Measurements from ENCODE around the gene TRMT6. TPM values are rescaled to one million over a fixed set of nuclear protein-coding genes. Genes with fewer than 3 reads are reported as not detected.

TRMT6 gene
- polyA plus RNA-seq, 2 of the 4 experiments (the other 2 are of a cell fraction), result 37.4 to 43.1 TPM

DNA sequence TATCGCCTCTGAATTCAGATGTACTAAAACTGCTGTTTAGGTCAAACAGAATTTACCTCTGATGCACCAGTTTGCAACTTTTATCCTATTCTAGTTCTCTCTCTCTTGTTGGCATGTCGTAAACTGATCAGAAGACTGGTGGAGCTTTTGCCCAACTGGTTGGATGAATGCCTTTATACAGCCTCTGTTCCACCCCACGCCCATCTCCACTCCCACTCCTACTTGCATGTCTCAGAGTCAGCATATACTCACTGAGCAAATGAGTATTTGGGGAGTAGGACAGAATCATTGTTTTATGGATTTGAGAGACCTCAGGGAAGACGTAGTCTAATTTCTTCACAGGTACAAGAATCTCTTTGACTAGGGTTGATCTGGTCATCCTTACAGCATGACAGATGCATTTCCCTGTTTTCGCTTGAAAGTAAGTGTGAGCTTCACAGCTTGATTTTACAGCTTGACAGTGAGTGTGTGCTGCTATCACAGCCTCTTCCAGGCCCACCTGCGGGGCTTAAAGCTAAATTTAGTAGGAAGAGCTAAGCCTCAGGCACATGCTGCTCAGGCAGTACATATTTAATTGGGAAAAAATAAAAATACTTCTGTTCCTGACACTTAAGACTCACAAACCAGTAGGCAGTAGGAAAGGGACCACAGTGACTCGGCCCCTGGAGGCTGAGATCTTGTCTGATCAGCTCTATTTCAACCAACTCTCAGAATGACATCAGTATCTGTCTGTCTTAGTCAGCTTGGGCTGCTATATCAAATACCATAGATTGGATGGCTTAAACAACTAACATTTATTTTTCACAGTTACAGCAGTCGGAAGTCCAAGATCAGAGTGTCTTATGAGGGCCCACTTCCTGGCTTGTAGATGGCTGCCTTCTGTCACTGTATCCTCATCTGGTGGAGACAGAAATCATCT is 30.4 kb downstream of the TRMT6 start:
- H3K4me1 ChIP-seq, result peaks cover 17% of the 10 kb centered on the region
- DNase-seq (ENCODE audit: low read depth in 1 of 2, low spot score in 1 of 2), result no peak
- H3K27ac ChIP-seq, result peak overlapping the region; percentile 1 to 64; a peak in 4 of 6 replicates
- ChIA-PET POLR2A (no interaction called here), CTCF (interaction anchor here (0.5 to 2.3 kb wide), 8 partner anchors 8 to 391 kb away, joined by 4 to 9 read pairs (median 5); no protein-coding TSS in a partner anchor)
- ATAC-seq, result peak in 1 of 2 experiments; percentile 28; a peak in 2 of 6 replicates
- FAIRE-seq, result peak; percentile 87
- H3K4me2 ChIP-seq, result peak overlapping the region; percentile 51
- no peaks in the 10 kb centered on the region for H3K9me3 ChIP-seq
- no peak overlapping the region for H3K4me3 ChIP-seq
- TF ChIP-seq KDM5A (IDR thresholded peaks at IDR 0.05) (no peak), FOSL2 (IDR thresholded peaks at IDR 0.05) (no peak), FOSL2 (CRISPR knock-in tag; IDR thresholded peaks at IDR 0.05) (no peak), NR3C1 (IDR thresholded peaks at IDR 0.05) (no peak), RNF2 (IDR thresholded peaks at IDR 0.05; ENCODE audit: borderline replicate concordance, low read depth) (no peak), SMC3 (IDR thresholded peaks at IDR 0.05) (no peak), SREBF2 (IDR thresholded peaks at IDR 0.05) (no peak), JUN (IDR thresholded peaks at IDR 0.05) (no peak), POLR2A (IDR thresholded peaks at IDR 0.05; ENCODE audit: low read length) (no peak), EP300 (IDR thresholded peaks at IDR 0.05) (no peak), CHD2 (IDR thresholded peaks at IDR 0.05; ENCODE audit: low read length, partially characterized antibody) (no peak), GATA3 (IDR thresholded peaks at IDR 0.05; ENCODE audit: borderline replicate concordance) (no peak), HEYL (CRISPR knock-in tag; IDR thresholded peaks at IDR 0.05) (no peak)
- WGBS (ENCODE audit: missing lambda C conversion rate), result 79% methylated on average over 8 of the region's 8 CpGs

GRCh38 chr20:5918856-5919625 is 31.3 kb downstream of the TRMT6 start:
- ChIA-PET POLR2A (no interaction called here), CTCF (interaction anchor here (0.5 to 2.3 kb wide), 9 partner anchors 8 to 390 kb away, joined by 3 to 9 read pairs (median 5); no protein-coding TSS in a partner anchor)
- H3K4me2 ChIP-seq, result peak overlapping the region; percentile 51
- peaks cover 17% of the 10 kb centered on the region for H3K4me1 ChIP-seq
- peak overlapping the region; percentile 50 to 64 for H3K27ac ChIP-seq
- 21% methylated on average over 3 of the region's 3 CpGs for WGBS (ENCODE audit: missing lambda C conversion rate)
- peak; percentile 78 to 82 for ATAC-seq
- DNase-seq (ENCODE audit: low read depth in 1 of 2, low spot score in 1 of 2), result peak; percentile 51 to 56
- no peak overlapping the region for H3K4me3 ChIP-seq
- no peaks in the 10 kb centered on the region for H3K9me3 ChIP-seq
- FAIRE-seq, result peak; percentile 91
- TF ChIP-seq NPAS2 (CRISPR knock-in tag; IDR thresholded peaks at IDR 0.05; ENCODE audit: borderline replicate concordance), result no peak
- TF ChIP-seq, protein P1, sequence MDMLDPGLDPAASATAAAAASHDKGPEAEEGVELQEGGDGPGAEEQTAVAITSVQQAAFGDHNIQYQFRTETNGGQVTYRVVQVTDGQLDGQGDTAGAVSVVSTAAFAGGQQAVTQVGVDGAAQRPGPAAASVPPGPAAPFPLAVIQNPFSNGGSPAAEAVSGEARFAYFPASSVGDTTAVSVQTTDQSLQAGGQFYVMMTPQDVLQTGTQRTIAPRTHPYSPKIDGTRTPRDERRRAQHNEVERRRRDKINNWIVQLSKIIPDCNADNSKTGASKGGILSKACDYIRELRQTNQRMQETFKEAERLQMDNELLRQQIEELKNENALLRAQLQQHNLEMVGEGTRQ (IDR thresholded peaks at IDR 0.05), result no peak
- no peak for TF ChIP-seq HDAC2 (IDR thresholded peaks at IDR 0.05)
- TF ChIP-seq ZC3H11A (IDR thresholded peaks at IDR 0.05), result no peak
- TF ChIP-seq FOSL2 (IDR thresholded peaks at IDR 0.05), result no peak
- TF ChIP-seq FOSL2 (CRISPR knock-in tag; IDR thresholded peaks at IDR 0.05), result peak; percentile 56
- TF ChIP-seq ZNF302 (CRISPR knock-in tag; IDR thresholded peaks at IDR 0.05), result no peak
- TF ChIP-seq, protein P2, sequence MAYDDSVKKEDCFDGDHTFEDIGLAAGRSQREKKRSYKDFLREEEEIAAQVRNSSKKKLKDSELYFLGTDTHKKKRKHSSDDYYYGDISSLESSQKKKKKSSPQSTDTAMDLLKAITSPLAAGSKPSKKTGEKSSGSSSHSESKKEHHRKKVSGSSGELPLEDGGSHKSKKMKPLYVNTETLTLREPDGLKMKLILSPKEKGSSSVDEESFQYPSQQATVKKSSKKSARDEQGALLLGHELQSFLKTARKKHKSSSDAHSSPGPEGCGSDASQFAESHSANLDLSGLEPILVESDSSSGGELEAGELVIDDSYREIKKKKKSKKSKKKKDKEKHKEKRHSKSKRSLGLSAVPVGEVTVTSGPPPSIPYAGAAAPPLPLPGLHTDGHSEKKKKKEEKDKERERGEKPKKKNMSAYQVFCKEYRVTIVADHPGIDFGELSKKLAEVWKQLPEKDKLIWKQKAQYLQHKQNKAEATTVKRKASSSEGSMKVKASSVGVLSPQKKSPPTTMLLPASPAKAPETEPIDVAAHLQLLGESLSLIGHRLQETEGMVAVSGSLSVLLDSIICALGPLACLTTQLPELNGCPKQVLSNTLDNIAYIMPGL (CRISPR knock-in tag; IDR thresholded peaks at IDR 0.05; ENCODE audit: borderline replicate concordance), result no peak
- TF ChIP-seq EHMT2 (IDR thresholded peaks at IDR 0.05; ENCODE audit: low read depth), result no peak
- TF ChIP-seq HOXA7 (CRISPR knock-in tag; IDR thresholded peaks at IDR 0.05), result no peak
- no peak for TF ChIP-seq GATA3 (IDR thresholded peaks at IDR 0.05; ENCODE audit: borderline replicate concordance)
- TF ChIP-seq, protein P3, sequence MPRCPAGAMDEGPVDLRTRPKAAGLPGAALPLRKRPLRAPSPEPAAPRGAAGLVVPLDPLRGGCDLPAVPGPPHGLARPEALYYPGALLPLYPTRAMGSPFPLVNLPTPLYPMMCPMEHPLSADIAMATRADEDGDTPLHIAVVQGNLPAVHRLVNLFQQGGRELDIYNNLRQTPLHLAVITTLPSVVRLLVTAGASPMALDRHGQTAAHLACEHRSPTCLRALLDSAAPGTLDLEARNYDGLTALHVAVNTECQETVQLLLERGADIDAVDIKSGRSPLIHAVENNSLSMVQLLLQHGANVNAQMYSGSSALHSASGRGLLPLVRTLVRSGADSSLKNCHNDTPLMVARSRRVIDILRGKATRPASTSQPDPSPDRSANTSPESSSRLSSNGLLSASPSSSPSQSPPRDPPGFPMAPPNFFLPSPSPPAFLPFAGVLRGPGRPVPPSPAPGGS (IDR thresholded peaks at IDR 0.05), result no peak
- TF ChIP-seq, protein P4, sequence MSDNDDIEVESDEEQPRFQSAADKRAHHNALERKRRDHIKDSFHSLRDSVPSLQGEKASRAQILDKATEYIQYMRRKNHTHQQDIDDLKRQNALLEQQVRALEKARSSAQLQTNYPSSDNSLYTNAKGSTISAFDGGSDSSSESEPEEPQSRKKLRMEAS (IDR thresholded peaks at IDR 0.05), result peak; percentile 55
- TF ChIP-seq MAFK (IDR thresholded peaks at IDR 0.05; ENCODE audit: partially characterized antibody), result peak; percentile 14
- TF ChIP-seq, protein P5, sequence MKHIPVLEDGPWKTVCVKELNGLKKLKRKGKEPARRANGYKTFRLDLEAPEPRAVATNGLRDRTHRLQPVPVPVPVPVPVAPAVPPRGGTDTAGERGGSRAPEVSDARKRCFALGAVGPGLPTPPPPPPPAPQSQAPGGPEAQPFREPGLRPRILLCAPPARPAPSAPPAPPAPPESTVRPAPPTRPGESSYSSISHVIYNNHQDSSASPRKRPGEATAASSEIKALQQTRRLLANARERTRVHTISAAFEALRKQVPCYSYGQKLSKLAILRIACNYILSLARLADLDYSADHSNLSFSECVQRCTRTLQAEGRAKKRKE (CRISPR knock-in tag; IDR thresholded peaks at IDR 0.05; ENCODE audit: low read depth), result no peak
- TF ChIP-seq HOXB13 (CRISPR knock-in tag; IDR thresholded peaks at IDR 0.05; ENCODE audit: low read depth), result no peak
- TF ChIP-seq, protein P6, sequence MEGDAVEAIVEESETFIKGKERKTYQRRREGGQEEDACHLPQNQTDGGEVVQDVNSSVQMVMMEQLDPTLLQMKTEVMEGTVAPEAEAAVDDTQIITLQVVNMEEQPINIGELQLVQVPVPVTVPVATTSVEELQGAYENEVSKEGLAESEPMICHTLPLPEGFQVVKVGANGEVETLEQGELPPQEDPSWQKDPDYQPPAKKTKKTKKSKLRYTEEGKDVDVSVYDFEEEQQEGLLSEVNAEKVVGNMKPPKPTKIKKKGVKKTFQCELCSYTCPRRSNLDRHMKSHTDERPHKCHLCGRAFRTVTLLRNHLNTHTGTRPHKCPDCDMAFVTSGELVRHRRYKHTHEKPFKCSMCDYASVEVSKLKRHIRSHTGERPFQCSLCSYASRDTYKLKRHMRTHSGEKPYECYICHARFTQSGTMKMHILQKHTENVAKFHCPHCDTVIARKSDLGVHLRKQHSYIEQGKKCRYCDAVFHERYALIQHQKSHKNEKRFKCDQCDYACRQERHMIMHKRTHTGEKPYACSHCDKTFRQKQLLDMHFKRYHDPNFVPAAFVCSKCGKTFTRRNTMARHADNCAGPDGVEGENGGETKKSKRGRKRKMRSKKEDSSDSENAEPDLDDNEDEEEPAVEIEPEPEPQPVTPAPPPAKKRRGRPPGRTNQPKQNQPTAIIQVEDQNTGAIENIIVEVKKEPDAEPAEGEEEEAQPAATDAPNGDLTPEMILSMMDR (IDR thresholded peaks at IDR 0.05), result no peak
- no peak for TF ChIP-seq POLR2AphosphoS2 (conservative IDR thresholded peaks at IDR 0.05; ENCODE audit: low read length)
- TF ChIP-seq, protein P7, sequence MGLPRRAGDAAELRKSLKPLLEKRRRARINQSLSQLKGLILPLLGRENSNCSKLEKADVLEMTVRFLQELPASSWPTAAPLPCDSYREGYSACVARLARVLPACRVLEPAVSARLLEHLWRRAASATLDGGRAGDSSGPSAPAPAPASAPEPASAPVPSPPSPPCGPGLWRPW (IDR thresholded peaks at IDR 0.05), result no peak

Measured in A549 (cell line).